Panc1 (cell line): ENCODE measurements around the gene BTBD9.

ENCODE experiments used
- TF ChIP-seq, protein P1 (sequence below), 2 experiments: IDR thresholded peaks; 2 replicates each; pipeline ENCODE4 v1.6.1; 2011 to 2012; ENCODE audit warnings: low read depth in 2 of 2, control low read depth in 1 of 2, low read length in 1 of 2, mild to moderate bottlenecking in 1 of 2, moderate library complexity in 1 of 2; ENCODE audit not compliant: insufficient read depth in 1 of 2
- TF ChIP-seq, protein P2 (sequence below): fragments of 450-650 bp; IDR thresholded peaks from 2 replicates; pipeline ENCODE4 v1.5.1; 2017; ENCODE audit warnings: mild to moderate bottlenecking

DNA sequence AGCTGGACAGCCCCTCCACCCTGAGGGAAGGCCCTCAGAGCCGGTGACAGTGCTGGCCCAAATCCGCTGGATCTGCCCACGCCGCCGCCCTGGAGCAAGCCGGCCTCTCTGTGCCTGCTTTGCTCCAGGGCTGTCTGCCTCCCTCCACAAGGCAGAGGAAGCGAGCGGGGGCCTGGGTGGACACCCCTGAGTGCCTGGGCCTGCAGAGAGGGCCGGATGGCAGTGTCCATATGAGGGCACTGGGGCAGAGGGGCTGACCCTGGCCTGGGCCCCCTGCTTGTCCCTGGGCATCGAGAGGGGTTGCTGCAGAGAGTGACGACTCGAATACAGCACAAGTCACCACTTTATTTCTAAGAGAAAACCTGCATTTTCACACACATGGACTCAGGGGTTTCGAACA, 471.6 kb downstream of the BTBD9 start:
- TF ChIP-seq, protein P1, sequence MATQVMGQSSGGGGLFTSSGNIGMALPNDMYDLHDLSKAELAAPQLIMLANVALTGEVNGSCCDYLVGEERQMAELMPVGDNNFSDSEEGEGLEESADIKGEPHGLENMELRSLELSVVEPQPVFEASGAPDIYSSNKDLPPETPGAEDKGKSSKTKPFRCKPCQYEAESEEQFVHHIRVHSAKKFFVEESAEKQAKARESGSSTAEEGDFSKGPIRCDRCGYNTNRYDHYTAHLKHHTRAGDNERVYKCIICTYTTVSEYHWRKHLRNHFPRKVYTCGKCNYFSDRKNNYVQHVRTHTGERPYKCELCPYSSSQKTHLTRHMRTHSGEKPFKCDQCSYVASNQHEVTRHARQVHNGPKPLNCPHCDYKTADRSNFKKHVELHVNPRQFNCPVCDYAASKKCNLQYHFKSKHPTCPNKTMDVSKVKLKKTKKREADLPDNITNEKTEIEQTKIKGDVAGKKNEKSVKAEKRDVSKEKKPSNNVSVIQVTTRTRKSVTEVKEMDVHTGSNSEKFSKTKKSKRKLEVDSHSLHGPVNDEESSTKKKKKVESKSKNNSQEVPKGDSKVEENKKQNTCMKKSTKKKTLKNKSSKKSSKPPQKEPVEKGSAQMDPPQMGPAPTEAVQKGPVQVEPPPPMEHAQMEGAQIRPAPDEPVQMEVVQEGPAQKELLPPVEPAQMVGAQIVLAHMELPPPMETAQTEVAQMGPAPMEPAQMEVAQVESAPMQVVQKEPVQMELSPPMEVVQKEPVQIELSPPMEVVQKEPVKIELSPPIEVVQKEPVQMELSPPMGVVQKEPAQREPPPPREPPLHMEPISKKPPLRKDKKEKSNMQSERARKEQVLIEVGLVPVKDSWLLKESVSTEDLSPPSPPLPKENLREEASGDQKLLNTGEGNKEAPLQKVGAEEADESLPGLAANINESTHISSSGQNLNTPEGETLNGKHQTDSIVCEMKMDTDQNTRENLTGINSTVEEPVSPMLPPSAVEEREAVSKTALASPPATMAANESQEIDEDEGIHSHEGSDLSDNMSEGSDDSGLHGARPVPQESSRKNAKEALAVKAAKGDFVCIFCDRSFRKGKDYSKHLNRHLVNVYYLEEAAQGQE (IDR thresholded peaks at IDR 0.05; ENCODE audit: insufficient read depth in 1 of 2, low read depth in 2 of 2, low read length in 1 of 2), result no peak
- TF ChIP-seq, protein P2, sequence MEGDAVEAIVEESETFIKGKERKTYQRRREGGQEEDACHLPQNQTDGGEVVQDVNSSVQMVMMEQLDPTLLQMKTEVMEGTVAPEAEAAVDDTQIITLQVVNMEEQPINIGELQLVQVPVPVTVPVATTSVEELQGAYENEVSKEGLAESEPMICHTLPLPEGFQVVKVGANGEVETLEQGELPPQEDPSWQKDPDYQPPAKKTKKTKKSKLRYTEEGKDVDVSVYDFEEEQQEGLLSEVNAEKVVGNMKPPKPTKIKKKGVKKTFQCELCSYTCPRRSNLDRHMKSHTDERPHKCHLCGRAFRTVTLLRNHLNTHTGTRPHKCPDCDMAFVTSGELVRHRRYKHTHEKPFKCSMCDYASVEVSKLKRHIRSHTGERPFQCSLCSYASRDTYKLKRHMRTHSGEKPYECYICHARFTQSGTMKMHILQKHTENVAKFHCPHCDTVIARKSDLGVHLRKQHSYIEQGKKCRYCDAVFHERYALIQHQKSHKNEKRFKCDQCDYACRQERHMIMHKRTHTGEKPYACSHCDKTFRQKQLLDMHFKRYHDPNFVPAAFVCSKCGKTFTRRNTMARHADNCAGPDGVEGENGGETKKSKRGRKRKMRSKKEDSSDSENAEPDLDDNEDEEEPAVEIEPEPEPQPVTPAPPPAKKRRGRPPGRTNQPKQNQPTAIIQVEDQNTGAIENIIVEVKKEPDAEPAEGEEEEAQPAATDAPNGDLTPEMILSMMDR, result no peak
